ENCODE results near the gene CHAMP1.
A peak's percentile ranks its signal among the peaks of the same experiment; 100 is the strongest.

The CHAMP1 gene, protein sequence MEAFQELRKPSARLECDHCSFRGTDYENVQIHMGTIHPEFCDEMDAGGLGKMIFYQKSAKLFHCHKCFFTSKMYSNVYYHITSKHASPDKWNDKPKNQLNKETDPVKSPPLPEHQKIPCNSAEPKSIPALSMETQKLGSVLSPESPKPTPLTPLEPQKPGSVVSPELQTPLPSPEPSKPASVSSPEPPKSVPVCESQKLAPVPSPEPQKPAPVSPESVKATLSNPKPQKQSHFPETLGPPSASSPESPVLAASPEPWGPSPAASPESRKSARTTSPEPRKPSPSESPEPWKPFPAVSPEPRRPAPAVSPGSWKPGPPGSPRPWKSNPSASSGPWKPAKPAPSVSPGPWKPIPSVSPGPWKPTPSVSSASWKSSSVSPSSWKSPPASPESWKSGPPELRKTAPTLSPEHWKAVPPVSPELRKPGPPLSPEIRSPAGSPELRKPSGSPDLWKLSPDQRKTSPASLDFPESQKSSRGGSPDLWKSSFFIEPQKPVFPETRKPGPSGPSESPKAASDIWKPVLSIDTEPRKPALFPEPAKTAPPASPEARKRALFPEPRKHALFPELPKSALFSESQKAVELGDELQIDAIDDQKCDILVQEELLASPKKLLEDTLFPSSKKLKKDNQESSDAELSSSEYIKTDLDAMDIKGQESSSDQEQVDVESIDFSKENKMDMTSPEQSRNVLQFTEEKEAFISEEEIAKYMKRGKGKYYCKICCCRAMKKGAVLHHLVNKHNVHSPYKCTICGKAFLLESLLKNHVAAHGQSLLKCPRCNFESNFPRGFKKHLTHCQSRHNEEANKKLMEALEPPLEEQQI

GRCh38 chr13:114314074-114314912 is at the start of gene CHAMP1:
CHAMP1 (plus strand) TSS chr13:114314503; CDS start chr13:114323843, 9,340 bp downstream.
- peak; percentile 78 for DNase-seq (ENCODE audit: low read depth)
- peak; percentile 1 for TF ChIP-seq CTCF (conservative IDR thresholded peaks at IDR 0.05; ENCODE audit: low read depth, low read length)
- H3K4me3 ChIP-seq (ENCODE audit: low read length), result peak within 1 kb of the TSS; percentile 70

DNA sequence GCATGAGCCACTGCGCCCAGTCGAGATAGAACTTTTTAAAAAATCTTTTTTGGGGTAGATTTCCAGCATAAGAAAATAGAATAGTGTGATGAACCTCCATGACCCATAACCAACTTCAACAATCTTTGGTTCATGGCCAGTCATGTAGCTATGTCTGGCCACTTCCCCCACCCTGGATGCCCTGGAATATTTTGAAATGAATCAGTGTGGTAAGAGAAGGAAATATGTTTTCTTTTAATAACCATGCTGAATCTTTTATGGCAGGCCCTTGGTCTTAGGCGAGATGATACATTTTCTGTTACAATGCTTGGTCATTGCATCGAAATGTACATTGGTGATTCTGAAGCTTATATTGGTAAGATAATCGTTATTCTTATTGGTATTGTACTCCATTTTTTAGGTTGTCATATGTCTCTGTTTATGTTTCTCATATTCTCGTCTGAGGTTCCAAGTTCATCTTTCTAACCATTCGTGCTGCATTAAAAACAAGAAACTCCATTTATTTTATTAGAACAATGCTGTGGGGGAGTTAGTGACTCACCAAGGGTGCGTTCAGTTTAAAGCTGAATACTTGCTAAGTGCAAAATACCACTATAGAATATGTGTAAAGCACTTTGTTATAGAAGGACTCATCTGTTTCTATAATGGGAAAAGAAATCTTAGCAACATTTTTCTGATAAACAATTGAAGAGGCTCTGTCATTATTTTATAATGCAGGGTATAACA is 49.3 kb upstream of the CHAMP1 start:
- DNase-seq (ENCODE audit: low read depth), result no peak
- TF ChIP-seq CTCF (conservative IDR thresholded peaks at IDR 0.05; ENCODE audit: low read depth, low read length), result no peak
- no peak overlapping the region for H3K4me3 ChIP-seq (ENCODE audit: low read length)

GRCh38 chr13:114266241-114266640 is 48.1 kb upstream of the CHAMP1 start:
- H3K4me3 ChIP-seq (ENCODE audit: low read length), result no peak overlapping the region
- no peak for TF ChIP-seq CTCF (conservative IDR thresholded peaks at IDR 0.05; ENCODE audit: low read depth, low read length)
- DNase-seq (ENCODE audit: low read depth), result no peak

DNA sequence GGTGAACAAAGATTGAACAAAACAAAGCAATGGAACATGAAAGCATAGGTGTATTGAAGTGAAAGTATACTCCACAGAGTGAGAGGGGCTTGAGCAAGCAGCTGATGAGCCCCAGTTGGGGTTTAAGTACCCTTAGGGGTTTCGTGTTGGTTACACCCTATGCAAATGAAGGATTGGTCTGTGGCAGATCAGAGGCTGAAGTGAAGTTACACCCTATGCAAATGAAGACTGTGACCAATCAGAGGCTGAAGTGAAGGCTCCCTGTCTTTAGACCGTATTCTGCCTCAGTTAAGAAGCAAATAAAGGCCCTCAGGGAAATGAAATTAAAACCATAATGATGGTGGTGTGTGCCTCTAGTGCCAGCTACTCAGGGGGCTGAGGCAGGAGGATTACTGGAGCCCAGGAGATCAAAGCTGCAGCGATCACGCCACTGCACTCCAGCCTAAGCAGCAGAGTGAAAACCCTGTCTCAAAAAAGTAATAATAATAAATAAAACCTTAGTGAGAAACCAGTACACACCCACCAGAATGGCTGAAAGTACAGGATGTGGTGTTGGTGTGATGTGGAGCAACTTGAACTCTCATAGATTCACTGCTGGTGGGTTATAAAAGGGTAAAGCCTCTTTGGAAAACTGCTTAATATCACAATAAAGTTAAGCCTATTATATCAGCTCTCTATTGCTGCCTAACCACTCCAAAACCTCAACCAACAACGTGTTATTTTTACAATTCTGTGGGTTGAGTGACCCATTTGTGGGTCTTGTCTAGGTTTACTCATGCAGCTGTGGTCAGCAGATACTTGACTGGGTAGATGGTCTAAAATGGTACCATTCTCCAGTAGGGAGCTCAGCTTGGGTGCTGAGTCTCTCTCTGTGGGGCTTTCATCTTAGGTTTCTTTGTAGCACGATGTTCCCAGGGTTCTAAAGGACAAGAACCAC is 45.7 kb upstream of the CHAMP1 start:
- DNase-seq (ENCODE audit: low read depth), result no peak
- H3K4me3 ChIP-seq (ENCODE audit: low read length), result no peak overlapping the region
- TF ChIP-seq CTCF (conservative IDR thresholded peaks at IDR 0.05; ENCODE audit: low read depth, low read length), result no peak

GRCh38 chr13:114269281-114269770 is 45.0 kb upstream of the CHAMP1 start:
- no peak for TF ChIP-seq CTCF (conservative IDR thresholded peaks at IDR 0.05; ENCODE audit: low read depth, low read length)
- no peak for DNase-seq (ENCODE audit: low read depth)
- H3K4me3 ChIP-seq (ENCODE audit: low read length), result no peak overlapping the region
